CD4-positive, alpha-beta T cell treated with Interferon gamma for 1 hour (primary cell): ENCODE measurements around the gene POLR2H.
"Not testable (repeated sequence)": the region's sequence is repeated elsewhere in the genome, so short reads cannot be mapped to it uniquely, and the experiment has no call there.

Source experiments
- DNase-seq: peaks from one replicate; pipeline ENCODE4 v3.0.0-alpha.2; 2020

Gene POLR2H

DNA sequence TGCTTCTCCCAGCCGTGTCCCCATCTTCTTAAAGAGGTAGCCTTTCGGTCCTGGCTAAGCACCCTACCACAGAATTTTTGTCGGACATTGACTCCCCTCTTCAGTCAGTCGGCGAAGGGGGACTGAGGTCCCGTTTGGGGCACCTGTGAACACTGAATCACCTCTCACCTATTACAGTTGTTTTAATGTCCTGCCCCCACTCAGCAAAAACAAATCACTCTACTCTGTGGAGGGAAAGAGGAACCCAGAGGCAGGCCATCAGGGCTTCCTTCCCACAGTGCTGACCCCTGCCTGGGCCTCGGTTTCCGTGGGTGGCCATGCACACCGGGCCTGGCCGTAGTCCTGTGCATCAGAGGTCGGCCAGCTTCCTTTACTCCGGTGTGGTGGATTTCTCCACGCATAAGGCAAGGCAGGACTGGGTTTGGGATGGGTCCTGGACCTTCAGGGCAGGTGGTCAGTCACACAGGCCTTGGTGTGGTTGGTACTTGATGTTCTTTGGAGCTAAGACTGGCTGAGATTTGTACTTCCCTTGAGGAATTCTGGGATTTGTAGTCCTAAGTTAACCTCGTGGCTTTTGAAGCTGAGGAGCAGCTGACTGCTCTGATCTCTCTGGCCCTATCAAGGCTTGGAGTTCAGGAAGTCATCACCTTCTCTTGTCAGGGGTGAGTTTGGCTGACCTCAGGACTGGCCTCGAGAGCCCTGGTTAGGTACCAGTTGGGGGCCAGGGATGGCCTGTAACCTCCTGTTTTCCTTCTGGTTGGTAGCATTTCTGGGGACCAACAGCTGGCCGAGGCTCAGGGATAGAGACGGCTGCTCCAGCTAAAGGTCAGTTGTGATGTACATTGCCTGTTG, 24.7 kb upstream of the POLR2H start:
- DNase-seq = no peak

DNA sequence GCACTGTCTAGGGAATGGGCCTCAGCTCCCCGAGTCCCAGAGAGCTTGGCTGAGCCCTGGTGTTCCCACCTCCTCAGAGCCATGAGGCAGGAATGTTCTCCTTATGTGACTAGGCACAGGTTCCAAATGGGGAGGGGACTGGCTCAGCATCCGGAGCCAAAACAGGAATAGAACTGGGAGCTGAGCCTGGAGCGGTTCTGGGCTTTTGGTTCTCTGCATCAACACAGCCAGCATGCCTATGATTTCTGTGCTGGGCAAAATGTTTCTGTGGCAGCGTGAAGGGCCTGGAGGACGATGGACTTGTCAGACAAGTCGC, 24.2 kb upstream of the POLR2H start, which contains the start of gene FAM131A:
FAM131A (plus strand) TSS at position 202 of the 316 bp plus-strand sequence; CDS start at position 233, 31 bp downstream.
- DNase-seq = no peak

DNA sequence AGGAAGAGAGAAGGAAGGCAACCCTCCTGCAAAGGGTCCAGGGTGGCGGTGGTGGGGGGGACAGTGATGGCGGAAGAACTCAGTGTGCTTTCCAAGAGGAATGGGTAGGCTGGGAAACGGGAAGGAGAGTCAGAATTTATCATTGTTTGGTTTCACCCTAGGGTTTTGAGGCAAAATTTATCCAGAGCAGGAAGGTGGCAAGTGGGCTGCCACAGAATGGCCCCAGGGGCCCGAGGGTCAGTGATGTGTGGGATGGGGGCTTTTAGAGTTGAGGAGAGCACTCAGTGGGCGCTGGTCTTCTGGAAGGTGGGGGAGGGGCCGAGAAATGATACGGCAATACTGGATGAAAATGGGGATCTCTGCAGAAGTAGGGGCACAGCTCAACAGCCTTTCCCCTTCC, 23.5 kb upstream of the POLR2H start:
- no peak for DNase-seq

DNA sequence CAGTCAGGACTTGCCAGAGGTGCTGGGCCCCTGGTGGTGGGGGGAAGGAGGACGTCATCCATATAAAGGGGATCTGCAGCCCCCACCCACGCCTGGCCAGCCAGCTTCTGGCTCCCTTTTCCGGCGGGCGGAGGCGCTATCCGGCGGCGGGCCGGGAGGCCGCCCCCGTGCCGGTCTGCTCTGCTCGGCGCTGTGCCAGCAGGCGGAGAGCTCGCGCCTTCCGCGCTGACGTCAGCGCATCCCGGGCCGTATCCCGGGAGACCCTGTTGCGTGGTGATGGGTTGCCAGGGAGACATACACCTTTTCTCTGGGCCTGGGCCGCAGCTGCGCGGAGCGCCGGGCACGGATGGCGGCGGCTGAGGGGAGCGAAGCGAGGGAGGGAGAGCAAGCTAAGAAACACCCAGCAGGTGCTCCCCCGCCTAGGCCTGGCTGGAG, 23.0 kb upstream of the POLR2H start:
- peak; percentile 35 for DNase-seq

DNA sequence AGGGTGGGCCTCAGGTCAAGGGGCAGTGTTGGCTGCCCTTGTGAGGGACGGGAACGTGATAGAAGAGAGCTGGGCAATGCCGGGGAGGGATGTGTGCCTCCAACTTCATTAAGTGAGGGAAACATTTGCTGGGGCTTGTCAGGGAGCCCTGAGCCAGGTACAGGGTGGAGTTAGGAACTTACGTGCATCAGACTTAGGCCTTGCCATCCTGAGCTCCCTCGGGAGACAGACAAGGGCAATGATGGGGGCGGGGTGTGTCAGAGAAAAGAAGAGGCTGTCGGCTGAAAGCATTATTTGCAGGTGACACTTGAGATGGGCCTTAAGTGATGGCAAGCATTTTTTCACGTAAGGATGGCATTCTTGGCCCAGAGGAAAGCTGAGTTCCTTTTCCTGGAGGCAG, 22.5 kb upstream of the POLR2H start:
- no peak for DNase-seq

DNA sequence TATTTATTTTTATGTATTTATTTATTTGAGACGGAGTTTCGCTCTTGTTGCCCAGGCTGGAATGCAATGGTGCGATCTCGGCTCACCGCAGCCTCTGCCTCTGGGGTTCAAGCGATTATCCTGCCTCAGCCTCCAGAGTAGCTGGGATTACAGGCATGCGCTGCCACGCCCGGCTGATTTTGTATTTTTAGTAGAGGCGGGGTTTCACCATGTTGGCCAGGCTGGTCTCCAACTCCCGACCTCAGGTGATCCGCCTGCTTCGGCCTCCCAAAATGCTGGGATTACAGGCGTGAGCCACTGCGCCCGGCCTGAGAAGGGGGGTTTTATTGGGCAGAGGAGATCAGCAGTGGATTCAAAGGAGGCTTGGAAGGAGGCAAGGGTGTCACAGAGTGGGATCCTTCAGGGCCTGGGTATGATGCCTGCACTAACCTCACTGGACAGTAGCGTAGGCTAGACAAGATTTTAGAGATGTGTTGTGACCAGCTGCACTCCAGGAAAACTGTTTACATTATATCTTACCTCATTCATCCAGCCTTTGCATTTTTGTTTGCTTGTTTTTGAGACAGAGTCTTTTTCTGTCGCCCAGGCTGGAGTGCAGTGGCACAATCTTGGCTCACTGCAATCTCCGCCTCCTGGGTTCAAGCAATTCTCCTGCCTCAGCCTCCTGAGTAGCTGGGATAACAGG, 21.9 kb upstream of the POLR2H start:
- not testable (repeated sequence) for DNase-seq

DNA sequence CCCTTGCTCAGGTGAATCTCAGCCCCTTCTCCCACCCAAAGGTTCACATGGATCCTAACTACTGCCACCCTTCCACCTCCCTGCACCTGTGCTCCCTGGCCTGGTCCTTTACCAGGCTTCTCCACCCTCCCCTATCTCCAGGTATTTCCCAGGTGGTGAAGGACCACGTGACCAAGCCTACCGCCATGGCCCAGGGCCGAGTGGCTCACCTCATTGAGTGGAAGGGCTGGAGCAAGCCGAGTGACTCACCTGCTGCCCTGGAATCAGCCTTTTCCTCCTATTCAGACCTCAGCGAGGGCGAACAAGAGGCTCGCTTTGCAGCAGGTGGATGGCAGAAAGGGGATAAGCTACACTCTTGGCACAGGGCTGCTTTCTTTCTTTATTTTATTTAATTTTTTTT, 19.6 kb upstream of the POLR2H start:
- no peak for DNase-seq

DNA sequence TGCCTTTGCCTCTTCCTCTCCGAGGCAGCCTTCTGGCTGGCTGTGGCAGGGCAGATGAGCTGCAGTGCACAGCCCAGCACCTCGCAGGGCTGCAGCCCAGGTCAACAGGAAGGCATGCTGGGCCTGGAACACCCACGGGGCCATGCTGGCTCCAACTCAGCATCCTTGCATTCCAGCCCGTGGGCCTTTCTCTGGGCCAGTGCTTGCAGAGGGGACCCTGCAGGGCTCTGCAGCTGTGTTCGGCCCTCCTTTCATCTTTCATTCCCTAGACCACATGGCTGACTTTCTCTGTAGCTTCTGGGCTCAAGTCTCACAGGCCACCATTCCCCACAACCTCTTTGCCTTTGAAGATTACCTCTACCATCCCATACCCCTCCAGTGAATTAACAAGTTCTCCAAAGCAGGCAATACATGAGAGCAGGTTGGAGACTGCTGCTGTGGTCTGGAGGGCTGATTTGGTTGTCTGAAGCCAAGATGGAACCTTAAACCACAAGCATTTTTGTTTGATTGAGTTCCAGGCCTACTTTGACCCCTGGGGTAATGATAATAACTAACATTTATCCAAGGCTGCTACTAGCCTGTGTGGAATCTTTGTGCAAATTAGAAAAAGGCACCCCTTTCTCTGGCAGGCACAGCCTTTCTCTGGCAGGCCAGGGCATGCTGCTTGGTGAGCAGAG, 18.2 kb upstream of the POLR2H start:
- DNase-seq = no peak

DNA sequence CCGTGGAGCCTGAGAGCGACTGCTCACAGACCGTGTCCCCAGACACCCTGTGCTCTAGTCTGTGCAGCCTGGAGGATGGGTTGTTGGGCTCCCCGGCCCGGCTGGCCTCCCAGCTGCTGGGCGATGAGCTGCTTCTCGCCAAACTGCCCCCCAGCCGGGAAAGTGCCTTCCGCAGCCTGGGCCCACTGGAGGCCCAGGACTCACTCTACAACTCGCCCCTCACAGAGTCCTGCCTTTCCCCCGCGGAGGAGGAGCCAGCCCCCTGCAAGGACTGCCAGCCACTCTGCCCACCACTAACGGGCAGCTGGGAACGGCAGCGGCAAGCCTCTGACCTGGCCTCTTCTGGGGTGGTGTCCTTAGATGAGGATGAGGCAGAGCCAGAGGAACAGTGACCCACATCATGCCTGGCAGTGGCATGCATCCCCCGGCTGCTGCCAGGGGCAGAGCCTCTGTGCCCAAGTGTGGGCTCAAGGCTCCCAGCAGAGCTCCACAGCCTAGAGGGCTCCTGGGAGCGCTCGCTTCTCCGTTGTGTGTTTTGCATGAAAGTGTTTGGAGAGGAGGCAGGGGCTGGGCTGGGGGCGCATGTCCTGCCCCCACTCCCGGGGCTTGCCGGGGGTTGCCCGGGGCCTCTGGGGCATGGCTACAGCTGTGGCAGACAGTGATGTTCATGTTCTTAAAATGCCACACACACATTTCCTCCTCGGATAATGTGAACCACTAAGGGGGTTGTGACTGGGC, 16.8 kb upstream of the POLR2H start:
- no peak for DNase-seq

DNA sequence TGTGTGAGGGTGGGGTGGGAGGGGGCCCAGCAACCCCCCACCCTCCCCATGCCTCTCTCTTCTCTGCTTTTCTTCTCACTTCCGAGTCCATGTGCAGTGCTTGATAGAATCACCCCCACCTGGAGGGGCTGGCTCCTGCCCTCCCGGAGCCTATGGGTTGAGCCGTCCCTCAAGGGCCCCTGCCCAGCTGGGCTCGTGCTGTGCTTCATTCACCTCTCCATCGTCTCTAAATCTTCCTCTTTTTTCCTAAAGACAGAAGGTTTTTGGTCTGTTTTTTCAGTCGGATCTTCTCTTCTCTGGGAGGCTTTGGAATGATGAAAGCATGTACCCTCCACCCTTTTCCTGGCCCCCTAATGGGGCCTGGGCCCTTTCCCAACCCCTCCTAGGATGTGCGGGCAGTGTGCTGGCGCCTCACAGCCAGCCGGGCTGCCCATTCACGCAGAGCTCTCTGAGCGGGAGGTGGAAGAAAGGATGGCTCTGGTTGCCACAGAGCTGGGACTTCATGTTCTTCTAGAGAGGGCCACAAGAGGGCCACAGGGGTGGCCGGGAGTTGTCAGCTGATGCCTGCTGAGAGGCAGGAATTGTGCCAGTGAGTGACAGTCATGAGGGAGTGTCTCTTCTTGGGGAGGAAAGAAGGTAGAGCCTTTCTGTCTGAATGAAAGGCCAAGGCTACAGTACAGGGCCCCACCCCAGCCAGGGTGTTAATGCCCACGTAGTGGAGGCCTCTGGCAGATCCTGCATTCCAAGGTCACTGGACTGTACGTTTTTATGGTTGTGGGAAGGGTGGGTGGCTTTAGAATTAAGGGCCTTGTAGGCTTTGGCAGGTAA, 16.0 kb upstream of the POLR2H start:
- peak; percentile 17 for DNase-seq

DNA sequence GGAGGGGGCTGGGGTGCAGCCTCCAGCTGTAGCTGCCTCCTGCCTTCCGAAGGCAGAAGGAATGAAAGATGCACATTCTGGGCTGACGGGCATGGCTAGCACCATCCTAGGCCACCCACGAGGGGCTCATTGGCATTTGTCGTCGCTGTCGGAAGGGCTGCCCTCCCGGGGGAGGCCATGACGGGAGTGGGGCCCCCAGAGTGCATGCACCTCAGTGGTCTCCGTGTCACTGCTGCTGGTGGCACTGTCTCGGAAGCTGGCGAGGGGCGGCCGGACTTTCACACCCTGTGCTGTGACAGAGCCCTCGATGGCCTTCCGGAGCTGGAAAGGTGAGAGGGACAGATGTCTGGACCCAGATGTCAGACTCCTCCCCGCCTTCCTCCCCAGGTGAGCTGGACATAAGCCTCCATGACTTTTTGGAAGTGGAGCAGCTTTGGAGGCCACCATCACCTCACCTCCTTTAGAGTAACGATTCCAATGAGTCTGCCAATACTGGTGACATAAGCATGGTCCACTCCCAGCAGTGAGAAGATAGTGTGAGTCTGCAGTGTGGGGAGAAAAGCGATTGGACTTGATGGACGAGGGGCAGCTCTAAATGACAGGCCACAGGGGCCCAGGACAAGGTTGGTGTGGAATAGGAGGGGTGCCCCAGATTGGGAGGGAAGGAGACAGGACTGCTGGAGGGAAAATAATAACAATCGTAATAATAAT, 14.9 kb upstream of the POLR2H start:
- no peak for DNase-seq

DNA sequence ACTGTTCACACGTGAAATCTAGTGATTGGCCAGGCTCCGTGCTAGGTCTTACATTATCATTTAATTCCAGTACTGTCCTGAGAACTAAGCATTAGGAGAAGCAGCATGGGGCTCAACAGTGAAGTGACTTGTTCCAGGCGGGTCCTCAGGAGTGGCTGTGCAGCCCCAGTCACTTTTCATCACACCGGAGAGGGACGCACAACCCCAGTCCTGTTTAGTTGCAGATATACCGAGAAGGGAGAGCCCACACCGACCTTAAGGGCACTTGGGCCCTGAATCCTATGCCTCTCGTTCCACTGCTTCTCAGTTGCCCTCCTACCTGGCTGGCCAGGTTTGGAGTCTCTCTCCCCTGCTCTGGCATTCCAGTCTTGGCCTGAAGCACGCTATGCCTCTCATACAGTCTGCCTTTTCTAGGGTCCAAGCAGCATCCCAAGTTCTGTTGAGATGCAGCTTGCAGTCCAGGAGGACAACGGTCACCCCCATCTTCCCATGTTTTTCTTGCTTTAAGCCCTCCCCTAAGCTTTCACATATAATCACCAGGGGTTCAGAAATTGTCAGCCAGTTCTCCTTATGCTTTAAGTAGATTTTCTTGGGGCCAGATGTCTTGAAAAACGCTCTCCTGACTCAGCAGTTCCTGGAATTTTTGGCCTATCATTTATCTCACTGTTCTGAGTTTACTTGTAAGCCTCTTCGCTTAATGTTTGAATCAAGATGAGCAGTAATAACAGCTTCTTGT, 14.0 kb upstream of the POLR2H start:
- no peak for DNase-seq

DNA sequence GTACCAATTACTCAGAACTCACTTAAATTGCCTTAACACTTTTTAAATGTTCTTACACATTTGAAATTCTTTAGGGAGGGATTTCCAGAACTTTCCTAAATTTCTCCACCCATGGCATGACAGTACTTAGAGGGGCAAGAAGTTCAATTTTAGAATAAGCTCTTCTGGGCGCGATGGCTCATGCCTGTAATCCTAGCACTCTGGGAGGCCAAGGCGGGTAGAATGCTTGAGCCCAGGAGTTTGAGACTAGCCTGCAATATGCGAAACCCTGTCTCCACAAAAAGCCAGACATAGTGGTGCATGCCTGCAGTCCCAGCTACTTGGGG, 13.5 kb upstream of the POLR2H start:
- no peak for DNase-seq

DNA sequence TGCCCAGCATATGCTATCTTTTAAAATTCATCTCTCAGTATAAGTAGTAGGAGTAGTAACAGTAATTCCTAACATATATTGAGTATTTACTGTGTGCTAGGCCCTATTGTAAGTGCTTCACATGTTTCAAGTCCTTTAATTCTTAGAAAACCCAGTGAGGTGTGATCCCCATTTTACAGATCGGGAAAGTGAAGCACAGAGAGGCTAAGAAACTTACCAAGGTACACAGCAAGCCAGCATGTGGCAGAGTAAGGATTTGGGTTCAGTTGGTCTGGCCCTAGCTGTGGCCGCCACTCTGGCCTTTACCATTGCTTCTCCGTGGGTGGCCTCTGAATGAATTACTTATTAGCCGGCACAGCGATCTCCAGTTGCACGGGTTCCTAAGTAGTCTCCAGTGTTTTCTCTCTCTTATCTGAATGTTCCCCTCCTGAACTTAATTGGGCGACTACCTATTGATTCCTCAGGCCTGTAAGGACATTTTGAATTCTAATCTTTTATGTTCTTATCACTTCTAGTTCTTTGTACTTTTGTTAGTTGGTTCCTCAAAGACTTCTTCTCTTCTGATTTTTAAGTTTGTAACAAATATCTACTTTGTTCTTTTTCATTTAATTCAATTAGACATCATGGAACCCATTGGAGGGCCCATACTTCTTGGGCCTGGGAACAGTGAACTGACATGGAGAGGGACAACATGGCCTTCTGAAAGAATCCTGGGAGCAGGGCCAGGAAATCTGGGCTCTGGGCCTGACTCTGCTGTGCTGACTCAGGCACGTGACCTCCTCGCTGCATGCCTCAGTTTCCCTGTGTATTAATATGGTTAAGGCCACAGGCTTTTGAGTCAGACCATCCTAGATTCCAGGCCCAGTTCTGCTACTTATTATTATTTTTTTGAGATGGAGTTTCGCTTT, 11.7 kb upstream of the POLR2H start:
- DNase-seq = no peak

DNA sequence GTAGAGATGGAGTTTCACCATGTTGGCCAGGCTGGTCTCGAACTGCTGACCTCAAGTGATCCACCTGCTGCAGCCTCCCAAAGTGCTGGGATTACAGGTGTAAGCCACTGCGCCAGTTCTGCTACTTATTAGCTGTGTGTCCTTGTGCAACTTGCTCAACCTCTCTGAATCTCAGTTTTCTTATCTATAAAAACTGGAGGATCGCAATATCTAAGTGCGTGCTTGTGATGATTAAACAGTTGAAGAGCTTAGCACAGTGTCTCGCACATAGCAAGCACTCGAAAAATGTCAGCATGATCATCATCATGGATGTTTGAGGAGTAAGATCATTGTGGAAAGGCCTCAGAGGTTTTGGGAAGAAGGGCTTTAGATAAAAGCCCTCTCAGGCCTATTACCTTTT, 10.9 kb upstream of the POLR2H start:
- no peak for DNase-seq

DNA sequence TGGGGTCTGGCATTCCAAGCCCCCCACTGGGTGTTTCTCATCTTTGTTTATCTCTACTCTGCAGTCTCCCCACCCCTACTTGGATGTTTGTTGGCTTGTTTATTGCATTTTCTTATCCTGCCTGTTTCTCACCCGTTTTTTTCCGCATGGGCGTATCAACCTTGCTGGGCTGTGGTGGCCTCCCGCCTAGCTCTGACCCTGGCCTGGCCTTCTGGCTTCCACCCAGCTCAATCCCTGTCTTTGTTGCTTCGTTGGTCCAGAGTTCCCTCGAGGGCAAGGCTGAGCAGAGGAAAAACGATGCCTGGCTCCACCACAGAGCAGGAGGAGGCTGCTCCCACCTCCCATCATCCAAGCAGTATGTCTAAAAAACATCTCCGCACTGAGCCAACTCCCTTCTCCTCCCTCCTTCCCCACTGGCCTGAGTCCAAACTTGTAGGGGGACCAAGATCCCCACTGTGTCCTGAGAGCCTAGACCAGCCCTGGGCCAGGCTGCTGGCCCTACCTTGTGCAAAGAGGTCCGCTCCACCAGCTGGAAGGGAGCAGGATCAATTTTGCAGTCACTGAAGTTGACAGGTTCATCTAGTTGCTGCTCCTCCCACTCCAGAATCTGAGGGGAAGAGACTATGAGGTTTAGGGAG, 9.9 kb upstream of the POLR2H start:
- DNase-seq = no peak

DNA sequence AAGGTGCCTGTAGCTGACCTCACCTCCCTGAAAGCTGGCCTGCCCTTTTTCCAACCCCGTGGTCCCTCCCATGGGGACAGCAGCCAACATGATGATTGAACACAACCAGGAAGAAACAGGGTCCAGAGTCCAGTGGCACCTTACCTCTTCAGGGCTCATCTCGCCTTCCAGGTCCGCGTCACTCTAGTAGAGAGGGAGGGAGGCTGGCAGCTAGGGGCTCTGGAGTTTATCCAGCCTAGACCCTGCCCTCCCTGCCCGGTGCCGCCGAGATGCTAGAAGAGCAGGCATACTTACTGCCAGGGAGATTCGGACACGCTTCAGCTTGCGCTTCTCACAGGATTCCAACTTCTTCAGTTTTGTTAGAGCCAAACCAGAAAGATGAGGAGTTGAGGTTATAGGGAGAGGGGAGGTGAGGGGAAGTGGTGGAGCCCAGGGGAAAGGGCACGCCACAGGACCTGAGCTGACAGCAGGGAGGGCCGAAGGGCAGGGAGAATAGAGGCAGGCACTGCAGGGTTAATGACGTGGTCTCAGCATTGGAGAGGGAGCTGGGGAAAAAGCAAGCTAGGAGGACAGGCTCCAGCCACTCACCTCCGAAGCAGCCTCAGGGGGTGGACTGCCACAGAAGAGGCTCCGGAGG, 9.2 kb upstream of the POLR2H start:
- no peak for DNase-seq

DNA sequence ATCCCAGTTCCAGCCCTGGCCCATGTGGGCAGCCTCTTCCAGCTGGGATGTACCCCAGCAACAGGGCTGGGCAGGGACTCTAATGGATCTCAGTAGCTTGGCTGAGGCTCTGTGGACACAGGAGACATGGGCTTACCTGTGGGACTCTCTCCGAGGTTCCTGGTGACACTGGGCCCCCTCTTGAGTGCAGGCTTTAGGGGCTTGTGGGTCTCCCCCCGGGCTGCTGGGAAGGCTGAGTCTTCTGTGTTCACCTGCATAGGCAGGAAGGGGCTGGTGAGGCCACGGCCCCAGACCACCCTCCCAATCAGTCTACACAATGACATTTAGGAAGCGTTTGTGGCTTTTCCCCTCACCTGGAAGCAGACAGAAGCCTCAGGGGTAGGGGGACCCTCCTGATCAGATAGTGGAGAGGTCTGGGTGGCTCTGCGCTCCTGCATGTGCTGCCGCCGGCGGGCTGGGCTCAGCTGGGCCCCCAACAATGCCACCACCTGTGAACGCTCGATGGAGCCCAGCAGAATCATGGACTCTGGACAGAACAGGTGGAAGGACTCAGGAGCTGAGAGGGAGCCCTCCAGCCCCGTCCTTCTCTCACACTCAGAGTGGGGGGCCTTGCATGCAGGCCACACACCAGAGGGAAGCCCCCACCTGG, 8.5 kb upstream of the POLR2H start:
- DNase-seq = no peak
